Measurements from ENCODE around the gene WDR3.
"Not testable (repeated sequence)": the region's sequence is repeated elsewhere in the genome, so short reads cannot be mapped to it uniquely, and the experiment has no call there.

WDR3 gene

DNA sequence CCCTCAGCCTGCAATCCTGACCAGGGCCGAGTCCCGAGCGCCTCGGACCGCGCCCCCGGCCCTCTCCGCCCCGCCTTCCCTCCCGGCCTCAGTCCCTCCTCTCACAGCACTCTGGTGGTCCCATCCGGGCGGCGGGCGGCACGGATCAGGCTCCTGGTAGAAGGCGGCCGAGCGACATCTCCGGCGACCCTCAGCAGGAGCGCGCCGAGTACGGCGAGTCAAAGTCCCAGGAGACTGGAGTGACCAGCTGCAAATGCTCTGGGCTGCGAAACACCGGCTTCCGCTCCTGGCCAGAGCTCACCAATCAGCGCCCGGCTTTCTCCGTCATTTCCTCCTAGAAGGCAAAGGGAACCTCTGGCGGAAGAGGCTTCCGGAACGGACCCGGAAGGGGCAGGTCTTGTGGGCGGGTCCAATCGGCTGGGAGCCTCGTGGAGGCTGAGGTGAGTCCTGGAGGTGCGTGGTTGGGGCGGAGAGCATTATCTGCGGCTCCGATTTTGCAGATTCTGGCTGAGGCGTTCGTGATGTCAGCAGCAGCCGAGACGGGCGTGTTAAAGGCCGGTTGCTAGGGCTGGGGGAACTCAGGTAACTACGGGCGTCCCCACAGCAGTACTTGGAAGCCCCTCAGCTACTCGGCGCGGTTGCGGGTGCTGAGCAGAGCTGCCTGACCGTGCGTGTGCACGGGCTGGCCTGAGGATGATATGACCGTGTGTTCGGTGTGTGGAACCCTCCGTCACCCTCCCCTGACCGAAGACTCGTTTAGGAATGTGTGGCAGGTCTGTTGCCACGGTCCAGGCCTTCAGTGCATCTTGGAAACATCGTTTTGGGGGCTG, at the start of gene WDR3, which contains the start of gene GDAP2:
Gene WDR3 (plus strand): TSS at position 397 of the 830 bp plus-strand sequence. CDS start 3,581 bp downstream, outside the sequence.
Gene GDAP2 (minus strand): TSS at position 279 of the 830 bp plus-strand sequence. CDS start 9,264 bp downstream, outside the sequence.
- peak; percentile 80 to 90 for DNase-seq (ENCODE audit: low read depth in 2 of 2)

DNA sequence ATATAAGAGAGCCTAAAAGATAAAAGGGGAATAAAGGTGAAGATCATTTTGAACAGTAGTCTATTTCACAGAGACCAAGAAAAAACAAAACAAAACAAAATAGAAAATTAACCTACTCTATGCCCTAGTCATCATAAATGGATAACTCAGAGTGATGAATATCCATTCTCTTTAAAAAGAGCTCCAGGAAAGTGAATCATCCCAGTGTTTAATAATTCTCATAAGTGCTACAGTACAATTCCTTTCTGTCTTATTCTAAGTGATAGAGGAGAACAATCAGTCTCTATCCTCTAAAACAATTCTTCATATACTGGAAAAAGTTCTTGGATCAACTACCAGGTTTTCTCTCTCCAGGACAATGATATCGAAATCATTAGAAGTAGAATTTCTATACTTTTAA, 45.9 kb upstream of the WDR3 start:
- DNase-seq (ENCODE audit: low read depth in 2 of 2) = no peak

DNA sequence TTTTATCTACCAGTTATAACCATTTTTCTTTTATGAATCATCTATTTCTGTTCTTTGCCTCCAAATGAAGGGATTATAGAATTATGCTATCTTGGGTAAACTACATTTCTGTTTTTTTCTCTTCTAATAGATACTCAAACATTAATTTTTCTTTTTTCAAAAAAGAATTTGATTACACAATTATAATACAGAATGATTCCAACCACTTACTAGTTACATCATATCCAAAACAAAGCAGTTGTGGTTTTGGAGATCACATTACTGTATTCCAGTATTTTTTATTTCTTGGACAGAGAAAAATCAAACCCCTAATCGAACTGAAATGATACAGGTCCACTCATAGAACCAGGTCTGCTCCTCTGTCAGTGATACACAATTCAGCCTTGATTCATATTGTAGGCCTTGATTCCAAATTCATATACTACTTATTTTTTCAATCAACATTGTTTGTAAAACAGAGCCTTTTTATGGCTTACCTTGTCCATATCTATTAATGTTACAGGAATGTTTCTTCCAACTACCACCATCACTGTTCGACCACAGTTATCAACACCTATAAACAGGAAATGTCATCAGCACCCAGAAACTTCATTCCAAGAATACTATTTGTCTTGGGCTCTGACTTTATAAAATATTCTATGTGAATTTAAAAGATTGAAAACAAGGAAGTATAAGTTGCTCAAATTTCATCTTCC, 43.3 kb upstream of the WDR3 start:
- no peak for DNase-seq (ENCODE audit: low read depth in 2 of 2)

DNA sequence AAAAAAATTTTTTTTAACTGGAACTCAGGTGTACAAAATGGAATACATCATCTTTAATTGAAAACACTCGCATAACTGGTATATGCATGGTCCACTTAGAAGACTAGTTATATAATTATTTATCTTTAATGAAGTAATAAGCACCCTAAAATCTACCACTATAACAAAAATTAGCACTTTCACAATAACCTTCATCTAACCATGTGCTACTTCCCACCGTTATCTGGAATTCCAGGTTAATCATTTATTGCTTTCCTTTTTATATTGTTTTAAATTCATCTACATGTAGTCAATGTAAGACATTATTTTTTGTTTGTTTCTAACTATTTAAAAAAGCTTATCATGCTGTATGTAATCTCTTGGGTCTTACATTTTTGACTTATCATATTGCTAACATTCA, 39.1 kb upstream of the WDR3 start:
- no peak for DNase-seq (ENCODE audit: low read depth in 2 of 2)

DNA sequence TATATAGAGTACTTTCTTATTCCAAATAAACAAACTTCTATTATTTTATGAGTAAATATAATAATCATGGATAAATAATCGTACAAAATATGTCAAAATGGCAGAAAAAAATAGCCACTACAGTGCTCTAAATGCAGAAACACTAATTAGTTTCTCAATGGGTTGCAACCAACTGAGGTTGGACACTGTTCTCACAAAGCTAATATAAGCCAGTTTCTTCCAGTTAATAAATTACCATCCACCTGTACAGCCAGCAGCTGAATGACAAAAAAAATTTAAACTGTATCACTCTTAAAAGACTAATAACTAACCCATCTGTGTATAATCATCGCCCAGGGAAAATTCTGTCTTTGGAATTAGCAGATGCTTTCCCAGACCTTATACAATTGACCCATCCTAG, 37.0 kb upstream of the WDR3 start:
- DNase-seq (ENCODE audit: low read depth in 2 of 2) = no peak

DNA sequence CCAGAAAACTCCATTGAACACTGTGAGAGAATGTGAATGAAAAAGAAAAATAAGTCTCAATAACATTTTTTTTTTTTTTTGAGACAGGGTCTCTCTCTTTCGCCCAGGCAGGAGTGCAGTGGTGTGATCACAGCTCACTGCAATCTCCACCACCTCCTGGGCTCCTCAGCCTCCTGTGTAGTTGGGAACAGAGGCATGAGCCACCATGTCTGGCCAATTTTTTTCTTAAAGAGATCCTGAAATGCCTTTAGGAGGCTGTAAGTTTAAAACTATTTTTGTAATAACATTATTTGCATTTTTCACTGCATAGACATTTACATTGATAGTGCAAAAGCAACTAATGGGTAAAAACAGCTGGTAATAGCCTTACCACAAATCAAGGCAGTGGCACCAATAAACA, 35.5 kb upstream of the WDR3 start:
- DNase-seq (ENCODE audit: low read depth in 2 of 2) = no peak

DNA sequence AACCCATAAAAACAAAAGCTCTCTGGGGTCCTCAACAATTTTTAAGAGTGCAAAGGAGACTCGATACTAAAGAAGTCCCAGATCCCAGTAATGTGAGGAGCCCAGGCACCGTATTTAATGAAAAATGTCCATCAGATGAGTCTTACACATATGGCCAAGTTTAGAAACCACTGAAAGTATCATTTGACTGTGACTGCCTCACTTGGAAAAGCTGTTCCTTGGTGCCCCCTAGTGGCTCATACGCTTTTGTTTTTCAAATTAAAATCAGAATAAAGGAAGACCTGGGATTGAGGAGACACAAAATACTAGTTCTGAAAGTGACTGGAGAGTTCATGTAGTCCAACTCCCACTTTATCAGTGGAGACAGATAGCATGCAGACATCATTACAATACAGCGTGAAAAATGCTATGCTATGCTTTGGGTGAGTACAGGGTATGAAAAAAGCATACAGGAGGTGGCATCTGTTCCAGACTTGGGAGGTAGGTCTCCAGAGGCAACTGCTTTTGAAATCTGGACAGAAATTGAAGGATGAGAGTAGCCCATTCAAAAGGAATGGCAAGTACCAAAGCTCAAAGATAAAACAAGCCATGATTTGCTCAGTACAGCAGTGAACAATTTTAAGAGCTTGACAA, 33.9 kb upstream of the WDR3 start:
- DNase-seq (ENCODE audit: low read depth in 2 of 2) = peak in 1 of 2 donors; percentile 25

DNA sequence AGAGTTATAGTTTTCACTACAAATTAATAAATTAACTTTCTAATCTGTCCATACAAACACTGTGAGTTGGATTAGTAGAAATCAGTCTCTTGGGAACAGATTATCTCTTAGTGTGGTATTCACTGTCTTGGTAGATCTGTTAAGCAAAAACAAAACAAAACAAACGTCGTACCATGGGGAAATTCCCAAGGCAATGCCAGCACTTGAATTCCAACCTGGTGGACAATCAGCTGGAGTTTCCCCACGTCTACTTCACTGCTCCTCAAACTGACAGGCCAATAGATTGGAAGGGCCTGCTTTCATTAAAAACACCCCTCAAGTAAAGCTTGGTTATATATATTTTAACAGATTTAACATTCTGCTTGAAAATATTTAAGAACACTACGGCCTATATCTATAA, 32.0 kb upstream of the WDR3 start:
- no peak for DNase-seq (ENCODE audit: low read depth in 2 of 2)

DNA sequence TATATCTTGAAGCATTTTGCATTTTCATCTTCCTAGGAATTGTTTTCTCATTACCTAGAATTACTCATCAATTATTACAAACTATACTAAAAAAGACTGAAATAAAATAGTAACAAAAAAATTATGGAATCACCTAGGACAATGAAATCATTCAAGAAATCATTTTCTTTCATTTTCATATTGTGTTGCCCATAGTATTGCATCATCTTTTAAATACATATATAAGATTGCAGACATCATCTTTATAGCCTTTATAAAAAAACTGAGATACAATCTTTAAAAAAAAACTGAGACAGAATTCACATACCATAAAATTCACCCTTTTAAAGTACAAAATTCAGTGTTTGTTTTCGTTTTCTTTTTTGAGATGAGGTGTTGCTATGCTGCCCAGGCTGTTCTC, 29.7 kb upstream of the WDR3 start:
- no peak for DNase-seq (ENCODE audit: low read depth in 2 of 2)

DNA sequence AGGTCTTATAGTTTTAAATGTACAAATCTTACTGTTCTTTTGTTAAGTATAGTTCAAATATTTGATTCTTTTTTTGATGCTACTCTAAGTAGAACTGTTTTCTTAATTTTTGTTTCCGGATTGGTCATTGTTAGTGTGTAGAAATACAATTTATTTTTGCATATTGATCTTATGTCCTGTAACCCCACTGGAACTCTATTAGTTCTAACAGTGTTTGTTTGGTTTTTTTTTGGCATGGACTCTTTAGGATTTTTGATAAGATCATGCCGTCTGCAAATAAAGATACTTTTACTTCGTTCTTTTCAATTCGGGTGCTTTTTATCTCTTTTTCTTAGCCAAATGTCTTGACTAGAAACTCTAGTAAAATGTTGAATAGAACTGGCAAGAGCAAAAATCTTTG, 26.6 kb upstream of the WDR3 start:
- DNase-seq (ENCODE audit: low read depth in 2 of 2) = no peak

DNA sequence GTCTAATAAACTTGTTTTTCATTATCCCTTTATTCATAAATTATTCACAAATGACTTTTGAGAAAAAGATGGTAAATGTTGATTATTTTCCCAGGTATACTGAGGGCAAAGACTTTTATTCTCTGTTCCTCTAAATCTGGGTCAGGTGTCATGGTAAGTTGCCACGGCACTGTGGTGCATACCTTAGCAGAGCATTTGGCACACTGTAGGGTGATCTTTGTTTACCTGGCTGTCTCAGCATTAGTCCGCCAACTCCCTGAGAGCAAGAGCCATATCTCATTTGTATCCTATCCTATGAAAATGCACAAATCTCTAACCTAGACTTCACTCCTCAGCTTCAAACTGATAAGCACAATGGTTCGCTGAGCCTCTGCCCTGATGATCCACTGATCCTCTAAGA, 25.1 kb upstream of the WDR3 start:
- DNase-seq (ENCODE audit: low read depth in 2 of 2) = no peak

DNA sequence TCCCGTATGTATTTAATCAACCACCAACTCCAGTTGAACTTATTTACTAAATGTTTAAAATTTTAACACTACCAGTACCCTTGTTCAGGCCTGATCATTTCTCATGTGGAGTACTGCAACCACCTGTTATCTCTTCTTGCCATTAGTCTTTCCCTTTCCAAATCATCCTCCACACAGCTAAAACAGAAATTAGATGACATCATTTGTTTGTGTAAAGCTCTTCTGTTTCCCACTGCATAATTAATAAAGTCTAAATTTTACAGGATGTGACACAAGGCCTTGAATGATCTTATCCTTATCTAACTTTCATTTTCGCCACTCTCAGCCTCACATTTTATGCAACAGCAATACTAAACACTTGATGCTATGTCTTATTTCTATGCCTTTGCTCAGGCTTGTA, 24.5 kb upstream of the WDR3 start:
- DNase-seq (ENCODE audit: low read depth in 2 of 2) = no peak

DNA sequence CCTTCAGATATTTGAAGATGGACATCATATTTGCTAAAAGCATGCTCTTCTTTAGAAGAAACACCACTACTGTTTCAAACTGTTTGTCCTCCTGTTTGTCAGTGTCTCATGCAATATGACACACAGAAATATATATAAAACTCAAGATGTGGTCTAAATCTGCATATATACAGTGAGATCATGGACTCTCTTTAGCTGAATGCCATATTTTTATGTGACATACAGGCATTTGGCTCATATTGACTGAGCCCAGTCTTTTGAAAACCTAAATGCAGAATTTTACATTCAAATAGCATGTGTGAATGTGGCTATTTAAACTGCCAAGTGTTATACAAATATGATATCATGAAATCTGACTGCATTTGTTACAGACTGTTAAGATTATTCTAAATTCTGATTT, 18.5 kb upstream of the WDR3 start:
- DNase-seq (ENCODE audit: low read depth in 2 of 2) = no peak

DNA sequence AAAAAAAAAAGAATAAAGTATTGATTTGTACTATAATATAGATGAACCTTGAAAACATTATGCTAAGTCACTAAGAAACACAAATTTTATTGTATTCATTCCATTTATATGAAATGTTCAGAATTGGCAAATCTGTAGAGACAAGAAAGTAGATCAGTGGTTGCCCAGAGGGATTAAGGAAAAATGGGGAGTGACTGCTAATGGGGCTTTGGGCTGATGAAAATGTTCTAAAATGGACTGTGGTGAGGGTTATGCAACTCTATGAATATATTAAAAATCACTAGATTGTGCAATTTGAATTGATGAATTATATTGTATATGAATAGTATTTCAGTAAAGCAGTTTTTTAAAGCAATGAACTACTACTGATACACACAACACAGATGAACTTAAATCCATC, 10.2 kb upstream of the WDR3 start:
- no peak for DNase-seq (ENCODE audit: low read depth in 2 of 2)

DNA sequence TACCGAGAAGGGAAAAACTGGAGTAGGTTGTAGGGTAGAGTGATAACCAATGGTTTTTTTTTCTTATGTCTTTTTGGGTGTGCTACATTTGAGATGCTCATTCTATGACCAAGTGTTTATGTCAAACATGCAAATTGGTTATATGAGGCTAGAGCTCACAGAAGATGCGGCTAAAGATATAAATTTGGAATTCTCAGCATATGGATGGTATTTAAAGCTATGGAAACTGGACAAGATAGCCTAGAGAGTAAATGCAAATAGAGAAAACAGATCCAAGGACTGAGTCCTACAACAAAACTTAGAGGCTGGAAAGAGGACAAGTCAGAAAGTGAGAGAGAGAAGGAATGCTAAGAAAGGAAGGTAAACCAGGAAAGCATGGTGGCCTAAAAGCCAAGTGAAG, 7.5 kb upstream of the WDR3 start:
- no peak for DNase-seq (ENCODE audit: low read depth in 2 of 2)

DNA sequence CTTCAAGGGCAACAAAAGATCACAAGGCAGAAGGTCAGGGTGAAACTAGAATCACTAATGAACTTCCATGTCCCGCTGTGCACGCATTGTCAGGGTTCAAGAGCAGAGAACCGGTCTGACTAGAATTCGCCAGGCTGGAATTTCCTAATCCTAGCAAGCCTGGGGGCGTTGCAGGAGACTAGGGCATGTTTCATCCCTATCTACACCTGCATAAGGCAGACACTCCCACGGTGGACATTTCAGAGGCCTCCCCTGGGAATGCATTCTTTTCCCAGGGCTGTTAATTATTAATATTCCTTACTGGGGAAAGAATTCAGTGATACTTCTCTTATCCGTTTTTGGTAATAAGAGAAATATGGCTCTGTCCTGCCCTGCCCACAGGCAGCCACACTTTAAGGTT, 6.8 kb upstream of the WDR3 start:
- DNase-seq (ENCODE audit: low read depth in 2 of 2) = not testable (repeated sequence)

DNA sequence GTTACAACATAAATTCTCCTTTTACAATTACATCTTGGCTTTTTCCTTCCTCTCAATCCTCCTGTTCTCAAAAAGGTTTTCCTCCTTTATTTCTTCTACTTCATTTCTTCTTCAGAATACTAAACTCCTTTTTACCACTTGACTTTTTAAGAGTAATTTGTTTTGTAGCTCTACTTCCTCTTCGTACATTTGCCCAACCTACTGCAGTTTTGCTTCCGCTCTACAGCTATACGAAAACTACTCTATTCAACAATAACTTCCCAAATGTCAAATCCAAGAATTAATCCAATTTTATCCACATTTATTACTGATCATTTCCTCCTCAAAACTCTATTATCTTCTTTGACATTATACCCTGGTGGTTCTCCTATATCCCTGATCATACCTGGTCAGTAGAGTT, 3.6 kb upstream of the WDR3 start:
- DNase-seq (ENCODE audit: low read depth in 2 of 2) = no peak

DNA sequence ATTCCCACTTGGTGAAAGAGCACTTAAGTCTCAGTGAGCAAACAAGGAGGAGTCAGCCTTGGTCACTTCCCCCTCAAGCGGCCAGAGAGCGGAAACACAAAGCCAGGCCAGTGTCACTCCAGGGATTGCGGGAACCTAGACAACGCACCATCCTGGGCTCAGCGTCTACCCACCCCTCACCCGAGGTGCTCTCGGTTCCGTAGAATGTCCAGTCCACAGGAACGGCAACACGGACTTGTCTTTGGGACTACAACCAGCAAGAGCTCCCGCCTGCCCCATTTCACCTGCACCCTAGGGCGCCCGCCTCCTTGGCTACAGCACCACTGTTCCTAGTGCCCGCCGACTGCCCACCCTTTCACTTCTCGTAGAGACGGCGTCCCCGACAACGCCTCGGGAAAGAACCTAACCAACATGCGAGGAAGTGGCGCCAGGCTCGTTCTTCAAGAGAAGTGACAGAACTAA, 627 bp upstream of the WDR3 start:
- peak; percentile 13 for DNase-seq (ENCODE audit: low read depth in 2 of 2)

DNA sequence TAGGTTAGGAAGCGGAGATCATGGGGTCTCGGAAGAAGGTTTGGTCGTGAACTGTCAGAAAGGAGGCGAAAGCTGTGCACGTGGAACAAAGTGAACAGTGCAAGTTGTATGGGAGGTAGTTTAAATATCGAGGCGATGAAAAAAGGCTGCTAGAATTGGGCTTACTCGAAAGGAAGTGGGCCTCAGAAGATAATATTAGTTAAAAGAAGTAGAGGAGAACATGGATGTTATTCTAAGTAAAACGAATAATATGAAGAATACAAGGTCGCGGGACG, 571 bp downstream of the WDR3 start:
- DNase-seq (ENCODE audit: low read depth in 2 of 2) = no peak

DNA sequence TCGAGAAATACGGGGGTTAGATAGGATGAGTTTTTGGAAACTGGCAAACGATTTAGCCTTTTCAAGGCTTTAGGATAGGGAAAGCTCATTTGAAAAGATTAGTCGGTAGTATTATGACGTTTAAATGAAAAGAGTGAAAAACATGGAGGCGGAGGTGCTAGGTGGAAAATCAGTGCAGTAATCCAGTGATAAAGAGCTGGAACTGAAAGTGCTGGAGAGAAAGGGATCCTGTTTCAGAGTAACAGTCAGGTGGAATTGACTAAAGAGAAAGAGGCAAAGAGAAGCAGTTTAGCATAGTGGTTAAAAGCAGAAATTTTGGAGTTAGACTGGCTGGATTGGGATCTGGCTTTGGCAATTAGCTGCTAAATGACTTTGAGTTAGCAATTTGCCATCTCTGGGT, 945 bp downstream of the WDR3 start:
- no peak for DNase-seq (ENCODE audit: low read depth in 2 of 2)

DNA sequence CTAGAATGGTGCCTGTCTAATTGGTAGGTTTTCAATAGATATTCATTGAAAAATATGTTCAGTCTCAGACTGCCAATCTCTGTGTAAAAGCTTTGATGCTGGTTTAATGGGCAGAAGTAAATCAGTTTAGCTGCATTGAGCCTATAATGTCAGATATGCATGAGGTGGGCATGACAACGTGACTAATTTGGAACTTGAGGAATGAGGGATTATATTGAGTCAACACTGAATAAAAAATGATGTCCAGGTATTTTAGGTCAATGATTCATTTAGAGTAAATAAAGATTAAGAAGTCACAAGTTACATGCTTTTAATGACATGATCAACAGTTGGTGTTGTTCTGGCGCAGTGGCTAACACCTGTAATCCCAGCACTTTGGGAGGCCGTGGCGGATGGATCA, 3.0 kb downstream of the WDR3 start:
- no peak for DNase-seq (ENCODE audit: low read depth in 2 of 2)

DNA sequence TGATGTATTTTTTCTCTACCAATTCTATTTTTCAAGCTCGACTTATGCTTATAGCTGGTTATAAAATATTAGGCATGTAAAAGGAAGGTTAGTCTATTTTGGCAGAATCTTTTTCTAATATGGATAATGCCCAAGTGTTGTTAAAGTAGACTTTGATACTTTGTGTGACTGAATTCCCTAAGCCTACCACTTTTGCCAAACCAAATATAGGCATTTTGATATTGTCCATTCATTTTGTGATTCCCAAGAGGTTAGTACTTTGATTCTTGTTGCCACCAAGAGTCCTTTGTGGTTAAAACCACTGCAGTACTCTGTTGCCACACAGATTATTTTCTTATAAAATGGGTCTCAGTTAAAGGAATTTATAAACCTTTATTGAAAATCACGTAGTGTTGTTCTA, 4.2 kb downstream of the WDR3 start:
- DNase-seq (ENCODE audit: low read depth in 2 of 2) = no peak

DNA sequence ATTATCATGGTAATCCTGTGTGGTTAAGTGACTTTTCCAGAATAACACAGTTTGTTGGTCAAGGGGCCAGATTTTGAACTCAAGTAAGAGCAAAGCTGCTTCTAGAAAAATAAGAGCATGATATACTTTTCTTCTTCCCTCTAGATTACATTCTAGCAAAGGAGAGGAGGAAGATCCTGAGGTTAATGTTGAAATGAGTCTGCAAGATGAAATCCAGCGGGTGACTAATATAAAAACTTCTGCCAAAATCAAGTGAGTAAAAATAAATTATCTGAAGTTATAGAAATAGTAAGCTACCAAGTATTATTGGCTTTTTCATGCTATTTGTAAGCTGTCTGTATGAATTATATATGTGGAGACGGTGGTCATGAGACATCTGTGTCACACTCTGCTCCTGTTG, 12.8 kb downstream of the WDR3 start:
- DNase-seq (ENCODE audit: low read depth in 2 of 2) = no peak
